ENCODE results near the gene ARHGAP29.
"Not testable (repeated sequence)": the region's sequence is repeated elsewhere in the genome, so short reads cannot be mapped to it uniquely, and the experiment has no call there.

Gene ARHGAP29

DNA sequence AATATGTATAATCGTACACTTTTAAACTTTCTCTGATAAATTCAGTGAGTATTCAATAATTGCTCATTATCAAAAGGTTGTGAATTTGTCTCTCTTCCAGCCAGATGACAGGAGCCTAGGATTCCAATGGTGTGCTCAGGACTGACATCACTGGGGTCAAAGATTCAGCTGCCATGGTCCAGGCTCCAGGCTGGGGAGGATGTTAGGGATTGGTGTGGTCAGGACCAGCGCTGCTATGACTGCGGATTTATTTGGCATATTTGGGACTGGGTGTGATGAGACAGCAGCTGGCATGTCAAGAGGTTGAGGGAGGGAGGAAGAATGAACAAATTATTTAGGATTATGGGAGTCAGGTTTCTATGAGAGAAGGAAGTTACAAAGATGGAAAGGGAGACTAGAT is 68.3 kb downstream of the ARHGAP29 start:
- DNase-seq, result no peak

DNA sequence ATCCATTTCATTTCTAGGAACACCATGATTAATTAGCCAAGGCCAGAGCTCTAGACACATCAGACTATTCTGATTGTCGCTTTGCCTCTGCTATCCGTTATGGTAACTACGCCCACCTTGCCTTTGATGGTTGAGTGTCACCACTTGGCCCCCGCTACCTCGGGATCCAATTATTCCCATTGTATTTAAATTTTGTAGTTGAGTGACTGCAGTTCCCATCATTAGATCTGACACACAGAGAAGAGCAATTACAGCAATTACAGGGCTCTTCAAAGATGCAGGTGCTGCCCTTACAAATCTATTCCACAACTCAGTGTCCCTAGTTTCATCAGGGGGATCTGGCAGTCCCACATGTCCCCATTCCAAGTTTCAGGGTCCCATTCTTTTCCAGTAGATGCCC is 71.5 kb downstream of the ARHGAP29 start:
- DNase-seq, result no peak

GRCh38 chr1:94164885-94165284 is 72.5 kb downstream of the ARHGAP29 start:
- not testable (repeated sequence) for DNase-seq

DNA sequence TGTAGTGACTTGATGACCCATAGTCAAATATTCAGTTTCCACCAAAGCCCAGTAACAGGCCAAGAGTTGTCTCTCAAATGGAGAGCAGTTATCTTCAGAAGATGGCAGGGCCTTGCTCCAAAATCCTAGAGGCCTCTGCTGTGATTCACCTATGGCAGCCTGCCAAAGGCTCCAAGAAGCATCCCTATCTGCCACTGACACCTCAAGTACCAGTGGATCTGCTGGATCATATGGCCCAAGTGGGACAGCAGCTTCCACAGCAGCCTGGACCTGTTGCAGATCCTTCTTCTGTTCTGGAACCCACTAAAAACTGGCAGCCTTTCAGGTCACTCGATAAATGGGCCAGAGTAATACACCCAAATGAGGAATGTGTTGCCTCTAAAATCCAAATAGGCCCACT is 73.3 kb downstream of the ARHGAP29 start:
- DNase-seq, result not testable (repeated sequence)

- not testable (repeated sequence) for DNase-seq
These were observed 74.1 kb downstream of the ARHGAP29 start for GRCh38 chr1:94163249-94163648.

DNA sequence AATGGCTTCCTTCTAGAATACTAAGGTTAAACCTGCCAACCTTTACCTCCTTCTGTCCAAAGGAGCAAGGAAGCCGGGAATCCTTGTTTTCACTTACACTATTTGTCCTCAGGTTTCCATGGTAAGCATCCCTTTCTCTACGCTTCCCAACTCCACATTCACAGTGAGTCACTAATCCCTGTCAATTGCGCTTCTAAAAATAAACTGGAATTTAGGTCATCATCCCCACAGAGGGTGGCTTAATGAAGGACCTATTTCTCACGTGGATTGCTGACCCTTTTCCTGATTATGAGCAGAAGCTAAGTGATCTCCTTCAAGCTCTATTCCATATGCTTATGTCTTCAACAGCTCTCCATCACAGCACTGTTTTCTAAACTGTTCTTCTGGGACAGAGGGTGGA is 76.6 kb downstream of the ARHGAP29 start:
- DNase-seq, result no peak

DNA sequence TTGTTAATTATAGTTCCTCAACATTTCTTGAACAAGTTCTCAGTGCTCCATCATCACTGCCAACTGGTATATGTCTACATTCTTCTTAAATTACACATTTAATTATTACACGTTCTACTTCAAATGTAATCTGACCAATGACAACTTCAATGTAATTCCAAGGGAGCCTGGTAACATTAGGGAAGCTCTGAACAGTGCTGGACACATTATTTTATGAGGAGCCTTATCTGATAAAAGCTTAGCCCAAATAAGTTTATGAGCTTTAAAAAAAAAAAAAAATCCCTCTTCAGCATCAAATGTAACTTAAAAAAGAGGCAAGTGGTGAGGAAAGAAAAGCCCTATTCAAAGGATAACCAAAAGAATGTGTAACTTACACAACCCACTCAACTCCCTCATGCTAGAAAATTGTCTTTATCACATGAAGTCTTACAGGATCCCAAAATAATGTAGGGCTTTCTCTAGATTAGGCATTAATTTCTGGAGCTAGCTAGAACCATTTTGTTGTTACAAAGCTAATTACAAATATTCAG is 81.2 kb downstream of the ARHGAP29 start:
- no peak for DNase-seq

GRCh38 chr1:94154989-94155388 is 82.4 kb downstream of the ARHGAP29 start:
- DNase-seq, result no peak

DNA sequence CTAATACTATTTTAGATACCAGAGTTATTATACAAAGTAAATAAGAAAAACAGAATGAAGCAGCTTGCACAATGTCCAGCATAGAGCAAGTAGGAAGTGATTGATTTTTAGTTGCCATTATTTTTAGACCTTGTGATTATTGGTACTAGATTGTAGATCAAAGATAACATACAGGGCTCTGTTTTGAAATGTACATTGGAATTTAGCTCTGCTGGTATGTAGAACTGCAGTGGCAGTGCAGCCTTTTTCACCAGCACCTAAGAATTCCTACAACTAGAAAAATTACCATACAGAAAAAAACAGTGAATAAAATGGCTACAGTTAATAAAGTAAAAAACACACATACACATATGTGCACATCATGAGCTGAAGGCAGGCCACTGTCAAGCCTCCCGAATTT is 84.3 kb downstream of the ARHGAP29 start:
- no peak for DNase-seq

DNA sequence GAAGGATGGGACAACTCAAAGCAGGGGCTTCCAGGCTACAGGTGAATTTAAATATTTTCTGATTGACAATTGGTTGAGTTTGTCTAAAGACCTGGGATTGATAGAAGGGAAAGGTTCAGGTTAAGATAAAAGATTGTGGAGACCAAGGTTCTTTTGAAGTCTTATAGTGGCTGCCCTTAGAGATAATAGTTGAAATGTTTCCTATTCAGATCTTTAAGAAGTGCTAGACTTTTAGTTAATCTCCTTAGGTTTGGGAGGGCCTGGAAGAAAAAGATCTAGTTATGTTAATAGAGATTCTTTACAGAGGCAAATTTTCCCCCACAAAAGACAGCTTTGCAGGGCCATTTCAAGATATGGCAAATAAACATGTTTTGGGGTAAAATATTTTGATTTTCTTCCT is 88.2 kb downstream of the ARHGAP29 start:
- not testable (repeated sequence) for DNase-seq

- DNase-seq, result no peak
These were observed 91.1 kb downstream of the ARHGAP29 start for GRCh38 chr1:94146273-94146672.

DNA sequence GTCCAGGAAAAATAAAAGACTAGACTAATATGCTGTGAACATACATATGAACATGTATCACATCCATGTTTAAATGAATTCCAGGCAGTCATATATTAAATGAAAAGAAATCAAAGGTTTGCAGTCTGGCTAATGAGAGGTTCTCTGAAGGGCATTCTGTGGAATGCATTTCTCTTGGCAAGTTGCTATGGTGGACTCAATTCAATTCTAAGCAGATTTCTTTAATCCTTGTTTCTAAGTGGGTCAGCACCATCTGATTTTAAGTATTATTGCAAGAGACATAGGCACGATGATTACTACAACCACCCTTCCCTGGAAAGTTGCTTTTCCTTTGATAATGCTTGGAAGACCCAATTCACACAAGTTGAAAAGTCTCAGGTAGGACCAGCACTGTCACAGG is 92.5 kb downstream of the ARHGAP29 start:
- no peak for DNase-seq

DNA sequence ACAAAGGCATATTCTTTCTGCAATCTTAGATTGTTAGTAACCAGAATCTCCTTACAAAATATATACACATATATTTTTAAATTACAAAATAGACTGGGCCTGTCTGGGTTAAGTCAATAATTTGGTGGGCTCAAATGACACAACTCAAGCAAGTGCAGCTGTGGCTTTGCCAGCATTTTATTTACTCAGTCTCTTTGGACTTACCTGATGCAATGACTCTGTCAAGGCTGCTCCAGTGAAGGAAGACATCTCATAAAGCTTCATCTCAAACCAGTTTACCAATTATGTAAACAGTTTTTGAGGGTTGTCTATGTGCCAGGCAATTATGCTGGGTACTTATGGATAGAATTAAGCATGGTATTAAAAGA is 93.6 kb downstream of the ARHGAP29 start:
- DNase-seq, result no peak

DNA sequence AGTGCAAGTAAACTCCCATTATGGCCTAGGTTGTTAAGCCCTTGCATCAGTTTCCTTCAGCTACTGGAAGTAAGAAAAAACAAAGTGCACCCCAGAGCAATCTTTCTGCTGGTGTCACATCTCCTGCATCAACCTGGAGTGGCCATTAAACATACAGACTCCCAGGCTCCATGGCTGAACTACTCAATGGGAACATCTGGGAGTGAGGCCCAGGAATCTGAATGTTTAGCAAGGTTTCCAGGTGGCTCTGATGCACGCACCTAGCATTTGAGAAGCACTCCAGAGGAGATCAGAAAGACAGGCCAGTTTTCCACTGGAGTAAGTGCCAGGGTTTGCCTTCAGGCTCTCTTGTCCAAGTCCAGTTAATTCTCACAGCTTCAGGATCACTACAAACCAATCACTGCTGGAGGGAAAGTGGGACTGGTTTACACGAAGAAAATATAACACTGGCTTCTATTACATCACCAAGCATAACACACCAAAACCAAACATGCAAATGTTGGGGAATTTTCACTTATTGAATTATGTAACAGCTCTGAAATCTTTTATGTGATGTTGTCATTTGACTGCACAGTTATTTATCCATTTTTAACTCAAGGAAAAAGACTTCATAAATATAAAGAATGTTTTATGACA is 94.1 kb downstream of the ARHGAP29 start:
- DNase-seq, result no peak

- no peak for DNase-seq
These were observed 94.8 kb downstream of the ARHGAP29 start for GRCh38 chr1:94142583-94142982.

GRCh38 chr1:94142022-94142421 is 95.4 kb downstream of the ARHGAP29 start:
- no peak for DNase-seq

DNA sequence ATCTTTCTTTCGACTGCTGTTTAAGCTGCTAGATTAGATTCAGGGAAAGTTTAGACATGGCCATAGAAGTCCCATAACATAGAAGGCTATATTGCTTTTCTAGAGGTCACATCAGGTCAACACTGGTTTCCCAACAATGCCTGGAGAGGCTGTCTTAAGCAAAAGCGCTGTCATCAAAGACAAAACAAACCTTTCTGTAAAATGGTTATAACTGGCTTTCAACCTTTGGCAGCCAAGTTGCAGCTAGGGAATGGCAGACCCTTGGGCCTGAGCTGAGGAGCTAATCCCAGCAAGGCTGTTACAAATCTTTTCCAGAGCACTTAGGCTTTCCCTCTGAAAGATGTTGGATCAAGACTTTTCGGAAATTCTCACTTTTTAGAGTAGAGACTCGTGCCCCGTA is 105.3 kb downstream of the ARHGAP29 start:
- no peak for DNase-seq

GRCh38 chr1:94130851-94131595 is 106.4 kb downstream of the ARHGAP29 start:
- no peak for DNase-seq

GRCh38 chr1:94126651-94127050 is 110.7 kb downstream of the ARHGAP29 start:
- DNase-seq, result no peak

GRCh38 chr1:94125551-94126514 is 111.6 kb downstream of the ARHGAP29 start:
- DNase-seq, result no peak

DNA sequence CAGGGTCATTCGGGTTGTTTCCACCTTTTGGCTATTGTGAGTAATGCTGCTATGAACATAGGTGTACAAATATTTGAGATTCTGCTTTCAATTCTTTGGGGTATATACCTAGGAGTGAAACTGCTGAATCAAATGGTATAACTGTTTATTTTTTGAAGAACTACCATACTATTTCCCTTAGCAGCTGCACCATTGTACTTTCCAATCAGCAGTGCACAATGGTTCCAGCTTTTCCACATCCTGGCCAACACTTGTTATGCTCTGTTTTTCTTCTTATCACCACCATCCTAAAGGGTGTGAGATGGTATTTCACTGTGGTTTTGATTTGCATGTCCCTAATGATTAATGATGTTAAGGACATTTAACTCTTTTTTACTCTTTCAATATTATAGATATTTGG is 112.8 kb downstream of the ARHGAP29 start:
- no peak for DNase-seq

DNA sequence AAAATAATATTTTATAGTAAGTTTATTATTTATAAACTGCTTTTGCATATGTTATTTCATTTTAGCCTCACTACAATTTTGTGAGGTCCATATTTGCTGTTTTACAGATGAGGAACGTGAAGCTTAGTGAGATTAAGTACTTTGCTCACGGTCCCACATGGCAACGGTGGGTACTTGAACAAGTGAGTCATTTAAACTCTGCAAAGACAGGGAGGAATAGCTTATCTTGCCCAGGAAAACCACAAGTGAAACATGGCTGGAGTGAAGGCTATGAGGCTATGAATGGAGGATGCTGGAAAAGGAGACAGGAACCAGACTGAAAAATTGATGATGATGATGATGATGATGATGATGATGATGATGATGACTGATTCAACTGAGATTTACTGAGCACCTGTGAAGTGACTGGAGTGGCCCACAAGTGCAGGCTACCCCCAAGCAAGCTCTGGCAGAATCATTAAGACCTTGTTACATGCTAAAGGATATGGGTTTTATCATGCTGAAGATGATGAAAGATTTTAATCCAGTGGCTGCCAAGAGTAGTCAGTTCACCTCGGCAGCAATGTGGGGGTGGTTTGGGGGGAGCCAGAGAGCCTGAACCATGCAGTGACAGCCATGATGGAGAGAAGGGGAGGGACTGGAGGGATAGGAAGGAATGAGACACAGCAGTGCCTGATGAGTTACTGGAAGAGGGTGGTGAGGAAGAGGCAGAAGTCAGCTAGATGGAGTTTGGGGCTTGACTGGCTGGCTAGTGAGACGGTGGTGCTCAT is 115.0 kb downstream of the ARHGAP29 start:
- no peak for DNase-seq

All from NCI-H1436 treated with DMSO at 0.1 percent for 48 hours (cell line).